Measurements from ENCODE around the gene EDARADD.

Gene EDARADD

DNA sequence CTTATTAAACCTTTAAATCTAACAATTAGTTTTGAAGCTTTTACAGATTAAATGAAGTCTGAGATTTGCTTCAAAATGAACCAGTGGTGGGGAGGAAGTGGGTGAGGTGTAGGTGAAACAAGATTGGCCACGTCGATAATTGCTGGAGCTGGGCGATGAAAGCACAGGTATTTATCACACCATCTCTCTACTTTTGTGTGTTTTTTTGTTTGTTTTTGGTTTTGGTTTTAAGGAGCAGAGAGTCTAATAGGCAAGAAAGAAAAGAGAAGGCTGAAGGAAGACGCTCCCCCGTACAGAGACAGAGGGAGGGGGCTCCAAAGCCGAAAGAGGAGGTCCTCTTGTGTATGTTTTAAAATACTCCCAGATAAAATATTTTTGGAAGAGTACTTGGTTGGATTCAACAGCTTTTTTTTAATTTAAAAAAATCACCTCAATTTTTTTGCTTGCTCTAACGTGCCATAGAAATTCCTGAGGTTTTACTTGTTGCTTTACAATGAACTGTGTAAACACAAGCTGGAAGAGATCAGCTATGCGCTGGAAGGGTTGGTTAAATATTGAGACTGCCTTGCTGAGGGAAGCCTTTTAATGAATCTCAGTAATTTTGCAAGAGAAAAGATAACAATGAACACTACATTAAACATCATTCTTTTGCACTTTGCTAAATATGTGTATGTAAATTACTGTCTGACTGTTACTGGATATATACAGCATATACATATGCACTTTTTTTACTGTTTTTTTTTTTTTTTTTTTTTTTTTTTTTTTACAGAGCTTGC, 123.0 kb downstream of the EDARADD start:
- no peak for DNase-seq (ENCODE audit: low spot score)

DNA sequence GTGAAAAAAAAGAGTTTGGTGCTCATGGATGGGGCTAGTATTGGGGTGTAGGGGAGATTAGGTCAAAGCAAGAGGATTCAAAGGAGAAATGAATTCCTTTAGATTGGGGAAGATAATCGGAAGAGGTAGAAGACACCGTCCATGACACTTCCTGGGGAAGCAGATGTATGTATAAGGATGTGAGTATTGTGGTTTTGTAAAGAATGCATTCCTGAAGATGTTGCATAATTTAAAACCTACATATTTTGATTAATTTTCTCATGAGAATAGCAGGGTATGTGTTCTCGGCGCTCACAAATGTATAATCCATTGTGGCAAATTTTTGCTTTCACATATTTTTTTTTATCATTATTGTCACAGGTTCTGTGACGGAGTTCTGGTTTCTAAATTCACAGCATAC, 124.2 kb downstream of the EDARADD start:
- no peak for DNase-seq (ENCODE audit: low spot score)

GRCh38 chr1:236520445-236521005, 126.4 kb downstream of the EDARADD start:
- no peak for DNase-seq (ENCODE audit: low spot score)

DNA sequence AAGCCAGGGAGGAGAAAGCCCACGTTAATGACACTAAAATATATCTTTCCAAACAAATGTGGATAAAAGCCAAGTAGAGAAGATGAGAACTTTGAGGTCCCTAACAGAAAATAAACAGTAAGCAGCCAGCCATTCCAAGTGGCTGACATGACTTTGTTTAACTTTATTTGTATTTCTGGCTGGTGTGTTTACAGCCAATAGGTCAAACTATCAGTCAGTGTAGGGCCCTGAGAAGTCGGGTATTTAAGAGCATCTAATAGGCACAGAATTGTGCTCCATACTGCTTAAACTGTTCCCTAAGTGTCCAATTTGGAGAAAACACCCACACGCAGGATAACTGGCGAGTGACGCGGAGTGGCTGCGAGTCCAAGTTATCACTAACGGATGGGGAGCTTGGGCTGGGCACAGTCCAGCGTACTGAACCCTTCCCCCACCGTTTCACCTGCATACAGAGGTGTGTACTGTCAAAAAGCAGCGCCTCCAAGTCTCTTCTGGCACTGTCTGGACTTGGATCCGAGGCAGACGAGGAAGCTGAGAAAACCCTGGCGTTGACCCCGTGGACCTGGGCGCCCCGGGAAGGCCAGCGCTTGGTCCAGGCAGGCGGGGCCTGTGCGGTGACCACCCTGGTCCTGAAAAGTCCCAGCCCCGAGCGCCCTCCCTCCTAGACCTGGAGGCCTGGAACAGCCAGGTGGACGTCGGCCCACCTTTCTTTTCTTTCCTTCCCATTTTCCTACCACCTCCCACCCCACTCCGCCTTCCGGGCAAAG, 129.0 kb downstream of the EDARADD start:
- no peak for DNase-seq (ENCODE audit: low spot score)

DNA sequence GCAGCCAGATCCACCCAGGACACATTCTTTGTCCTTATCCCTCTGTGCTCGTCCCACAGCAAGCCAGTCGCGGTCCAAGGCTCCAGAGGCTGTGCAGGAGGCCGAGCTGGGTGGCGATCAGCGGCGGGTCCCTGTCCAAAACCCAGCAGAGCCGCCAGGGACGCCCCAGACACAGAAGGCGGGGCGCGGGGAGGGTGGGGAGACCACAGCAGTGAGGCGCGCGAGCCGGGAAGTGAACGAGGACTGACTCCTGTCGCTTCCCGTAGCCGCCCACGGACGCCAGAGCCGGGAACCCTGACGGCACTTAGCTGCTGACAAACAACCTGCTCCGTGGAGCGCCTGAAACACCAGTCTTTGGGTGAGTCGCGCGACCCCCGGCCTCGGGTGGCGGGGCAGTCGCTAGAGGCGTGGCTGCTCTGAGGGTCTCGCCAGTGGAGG, 129.6 kb downstream of the EDARADD start, which contains the start of gene LGALS8:
LGALS8 (plus strand) TSS at position 279 of the 438 bp plus-strand sequence. CDS start 2,089 bp downstream, outside the sequence.
- DNase-seq (ENCODE audit: low spot score): peak; percentile 82

- peak; percentile 90 for DNase-seq (ENCODE audit: low spot score)
Measured at GRCh38 chr1:236524142-236524894, 130.2 kb downstream of the EDARADD start.

DNA sequence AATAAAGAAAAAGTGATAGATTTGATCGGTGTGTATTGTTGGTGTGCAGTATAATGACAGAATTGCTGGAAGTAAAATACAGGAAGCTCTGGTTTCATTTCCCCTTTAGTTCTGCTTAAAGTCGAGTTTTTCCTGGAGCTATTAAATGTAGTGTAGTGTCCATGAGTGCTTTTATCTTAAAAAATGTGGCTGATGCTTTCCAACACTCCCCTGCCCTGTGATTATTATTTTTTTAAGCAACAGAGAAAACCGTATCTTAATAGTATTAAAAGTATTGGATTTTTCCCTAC, 130.8 kb downstream of the EDARADD start:
- DNase-seq (ENCODE audit: low spot score): no peak

DNA sequence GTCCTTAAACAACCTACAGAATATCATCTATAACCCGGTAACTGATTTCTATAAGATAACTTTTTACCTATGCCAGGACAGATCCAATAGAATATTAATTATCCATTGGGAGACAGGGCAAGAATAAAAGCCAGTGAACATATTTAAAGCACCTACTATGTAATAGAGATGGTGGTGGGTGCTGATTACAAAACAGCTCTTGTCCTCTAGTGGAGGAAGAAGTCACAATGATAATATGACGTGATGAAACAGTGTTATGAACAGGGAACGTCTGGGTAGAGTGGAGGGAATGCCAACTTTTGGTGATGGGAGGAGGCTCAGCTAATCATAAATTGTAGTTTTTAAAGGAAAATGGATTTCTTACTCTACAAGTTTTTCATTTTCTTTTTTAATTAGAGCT, 132.0 kb downstream of the EDARADD start:
- DNase-seq (ENCODE audit: low spot score): no peak

GRCh38 chr1:236530286-236530685, 136.2 kb downstream of the EDARADD start:
- no peak for DNase-seq (ENCODE audit: low spot score)

DNA sequence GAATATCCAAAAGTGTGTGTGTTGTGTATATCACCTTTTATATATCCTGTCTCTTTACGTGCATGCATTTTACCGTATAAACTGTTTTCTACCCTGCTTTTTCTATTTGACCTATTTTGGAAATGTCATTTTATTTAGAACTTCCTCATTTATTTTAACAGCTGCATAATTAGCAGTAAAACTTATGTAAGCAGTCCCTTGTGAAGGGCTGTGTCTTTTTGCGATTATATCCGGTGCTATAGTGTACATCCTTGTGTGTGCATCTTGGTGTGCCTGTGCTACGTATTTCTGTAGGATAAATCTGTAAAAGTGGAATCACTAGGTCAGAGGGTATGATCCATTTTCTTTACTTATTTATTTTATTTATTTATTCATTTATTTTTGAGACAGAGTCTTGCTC, 136.9 kb downstream of the EDARADD start:
- DNase-seq (ENCODE audit: low spot score): no peak

DNA sequence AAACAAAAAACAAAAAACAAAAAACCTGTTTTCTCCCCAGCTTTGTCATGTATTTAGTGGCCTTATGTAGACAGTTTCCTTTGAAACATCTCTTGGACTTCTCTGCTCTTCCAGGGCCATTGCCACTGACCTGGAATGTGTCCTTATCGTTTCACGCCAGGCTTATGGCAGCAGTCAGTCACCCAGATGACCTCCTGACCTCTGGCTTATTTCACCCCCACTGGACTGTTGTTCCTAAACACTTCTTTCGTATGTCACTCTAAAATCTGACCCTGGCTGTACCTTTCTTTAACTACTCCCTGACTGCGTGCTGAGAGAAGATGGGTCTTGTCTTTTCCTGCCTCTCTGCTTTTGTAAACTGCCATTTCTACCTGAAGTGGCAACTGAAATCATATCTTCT, 138.8 kb downstream of the EDARADD start:
- no peak for DNase-seq (ENCODE audit: low spot score)

- DNase-seq (ENCODE audit: low spot score): no peak
Measured at GRCh38 chr1:236534151-236534651, 140.1 kb downstream of the EDARADD start.
